ENCODE measurements around the gene CFL2. TPM values are rescaled to one million over a fixed set of nuclear protein-coding genes. Genes with fewer than 3 reads are reported as not detected.

The CFL2 gene
- total RNA-seq, 2 experiments from 2014 or later = 6.9 to 7.4 TPM

Other genes with a start within 250 kb of the CFL2 start
- gene EAPP, start 174.9 kb downstream of the CFL2 start, total RNA-seq = 10 to 100 TPM; 25.2 to 29.8 TPM
- 10 to 100 TPM; 67.8 to 70.9 TPM for gene SNX6, start 84.4 kb downstream of the CFL2 start, total RNA-seq
- 10 to 100 TPM; 48.7 to 57.4 TPM for gene BAZ1A, start 160.8 kb upstream of the CFL2 start, total RNA-seq